ENCODE data around the gene KRT81.
A peak's percentile ranks its signal among the peaks of the same experiment; 100 is the strongest.
"Not testable (repeated sequence)": the region's sequence is repeated elsewhere in the genome, so short reads cannot be mapped to it uniquely, and the experiment has no call there.

KRT81 gene

DNA sequence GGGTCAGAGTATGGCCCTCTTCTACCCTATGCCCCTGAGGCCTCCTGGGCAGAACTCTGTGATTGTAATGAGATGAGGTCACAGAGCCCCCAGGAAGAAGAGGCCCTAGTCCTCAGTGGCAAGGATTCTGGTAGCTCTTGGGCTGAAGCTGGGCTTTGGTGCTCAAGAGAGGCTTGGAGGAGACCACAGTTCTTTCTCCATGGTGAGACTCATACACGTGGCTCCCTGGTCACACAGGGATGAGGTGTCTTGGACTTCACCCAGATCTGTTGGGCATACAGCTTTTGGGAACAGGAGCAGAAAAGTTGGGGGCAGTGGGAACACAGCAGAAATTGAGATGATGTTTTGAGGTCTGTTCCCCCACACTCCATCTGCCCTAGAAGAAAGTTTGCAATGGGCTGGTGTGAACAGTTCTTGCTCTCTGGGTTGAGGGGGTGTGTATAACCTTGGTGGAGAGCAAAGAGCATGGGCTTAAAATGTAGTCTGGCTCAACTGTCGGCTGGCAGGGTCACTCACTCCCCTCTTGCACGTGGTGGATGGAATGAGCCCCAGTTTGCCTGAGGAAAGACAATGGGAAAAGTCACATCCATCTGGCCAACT is 16.7 kb downstream of the KRT81 start, which contains the start of gene KRT86:
Gene KRT86, plus strand, starts transcription at position 125 of the 600 bp plus-strand sequence. CDS start 27,272 bp downstream, outside the sequence.
- DNase-seq (ENCODE audit: low read depth): no peak

DNA sequence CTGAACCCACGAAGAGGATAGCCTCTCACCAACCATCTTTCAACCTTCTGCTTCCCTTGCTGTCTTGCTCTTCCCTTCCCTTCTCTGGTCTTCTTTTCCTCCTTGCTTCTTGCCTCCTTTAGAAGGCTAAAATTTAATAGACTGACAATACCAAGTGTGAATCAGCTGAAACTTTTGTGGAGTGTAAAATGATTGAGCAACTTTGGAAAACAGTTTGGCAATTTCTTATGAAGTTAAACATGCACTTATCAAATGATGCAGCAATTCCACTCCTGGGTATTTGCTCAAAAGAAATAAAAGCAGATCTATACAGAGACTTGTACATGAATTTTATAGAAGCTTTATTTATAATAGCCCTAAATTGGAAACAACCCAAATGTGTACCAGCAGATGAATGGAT is 20.2 kb downstream of the KRT81 start:
- peak; percentile 46 for DNase-seq (ENCODE audit: low read depth)

GRCh38 chr12:52270541-52271070 is 20.7 kb downstream of the KRT81 start:
- no peak for DNase-seq (ENCODE audit: low read depth)

GRCh38 chr12:52268212-52268611 is 23.1 kb downstream of the KRT81 start:
- no peak for DNase-seq (ENCODE audit: low read depth)

GRCh38 chr12:52267699-52268098 is 23.6 kb downstream of the KRT81 start:
- DNase-seq (ENCODE audit: low read depth): no peak

DNA sequence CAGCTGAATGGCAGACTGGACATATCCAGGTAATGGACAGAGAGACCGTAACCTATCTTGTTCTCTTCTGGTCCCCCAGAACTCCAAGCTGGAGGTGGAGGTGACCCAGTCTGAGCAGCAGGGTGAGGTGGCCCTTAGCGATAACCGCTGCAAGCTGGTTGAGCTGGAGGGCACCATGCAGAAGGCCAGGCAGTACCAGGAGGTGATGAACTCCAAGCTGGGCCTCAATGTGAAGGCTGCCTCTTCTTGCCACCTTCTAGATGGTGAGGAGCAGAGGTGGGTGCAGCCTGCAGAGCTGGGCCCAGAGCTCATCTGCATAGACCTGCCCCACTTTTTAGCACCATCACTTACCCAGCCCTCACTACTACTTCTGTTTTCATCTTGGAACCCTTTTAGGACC is 24.1 kb downstream of the KRT81 start:
- no peak for DNase-seq (ENCODE audit: low read depth)

- no peak for DNase-seq (ENCODE audit: low read depth)
Observed at GRCh38 chr12:52266514-52266913, 24.8 kb downstream of the KRT81 start.

- DNase-seq (ENCODE audit: low read depth): no peak
Observed at GRCh38 chr12:52264435-52264825, 26.9 kb downstream of the KRT81 start.

- DNase-seq (ENCODE audit: low read depth): no peak
Observed at GRCh38 chr12:52263761-52264434, 27.4 kb downstream of the KRT81 start.

DNA sequence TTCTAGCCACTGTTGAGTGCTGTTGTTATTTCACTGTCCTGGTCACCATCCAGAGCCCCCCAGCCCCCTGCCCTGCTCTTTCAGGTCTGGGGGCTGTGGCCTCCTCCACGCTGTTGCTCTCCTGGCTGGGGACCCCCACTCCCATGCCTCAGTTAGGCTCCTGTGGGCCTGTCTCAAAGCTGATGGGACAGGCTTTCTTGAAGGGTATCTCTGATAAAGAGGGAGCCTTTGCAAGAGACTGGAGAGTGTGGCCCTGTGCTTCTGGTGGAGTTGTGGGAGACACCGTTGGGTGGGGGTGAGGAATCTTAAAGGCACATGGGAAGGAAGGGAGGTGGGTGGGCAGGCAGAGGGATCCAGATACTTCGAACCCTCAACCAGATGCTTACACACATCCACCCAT is 29.0 kb downstream of the KRT81 start:
- DNase-seq (ENCODE audit: low read depth): no peak

- no peak for DNase-seq (ENCODE audit: low read depth)
Observed at GRCh38 chr12:52261208-52261484, 30.2 kb downstream of the KRT81 start.

DNA sequence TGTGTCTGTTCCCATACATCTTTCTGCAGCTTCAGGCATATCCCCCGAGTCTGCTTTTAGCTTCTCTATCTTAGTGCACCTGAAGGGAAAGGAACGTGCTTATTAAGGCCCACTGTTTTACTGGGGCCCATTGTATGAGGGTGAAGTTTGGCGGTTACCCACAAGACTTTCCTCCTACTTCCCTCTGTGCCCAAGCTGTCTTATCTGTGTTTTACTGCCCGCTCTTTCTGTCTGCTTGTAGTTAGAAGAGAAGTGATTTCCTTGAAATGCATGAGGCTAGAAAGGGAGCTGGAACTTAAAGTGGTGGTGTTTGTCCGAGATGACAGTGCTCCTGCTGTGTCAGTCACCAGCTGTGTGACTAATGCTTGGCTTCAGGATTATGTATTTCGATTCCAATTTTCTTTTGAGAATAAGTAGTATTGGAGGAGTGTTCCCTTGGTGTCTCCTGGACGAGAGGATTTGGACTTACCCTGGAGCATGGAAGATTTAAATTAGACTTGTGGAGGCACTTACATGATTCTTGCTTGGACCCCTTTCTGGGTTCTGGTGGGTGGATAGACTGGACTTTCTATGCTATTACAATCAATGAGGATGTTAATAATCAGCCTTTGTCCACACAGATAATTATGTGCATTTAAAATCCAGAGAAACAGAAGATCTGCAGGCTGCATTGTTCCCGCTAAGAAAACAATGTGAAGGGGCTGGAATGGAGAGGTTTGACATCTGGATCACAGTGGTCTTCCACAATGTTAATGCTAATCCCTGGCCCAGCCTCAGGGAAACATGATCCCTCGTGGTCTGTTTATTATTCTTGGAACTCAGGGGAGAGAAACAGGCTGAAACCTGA is 30.8 kb downstream of the KRT81 start:
- DNase-seq (ENCODE audit: low read depth): peak; percentile 66

- DNase-seq (ENCODE audit: low read depth): no peak
Observed at GRCh38 chr12:52259657-52260243, 31.6 kb downstream of the KRT81 start.

GRCh38 chr12:52258335-52258901 is 32.9 kb downstream of the KRT81 start:
- DNase-seq (ENCODE audit: low read depth): peak; percentile 45

DNA sequence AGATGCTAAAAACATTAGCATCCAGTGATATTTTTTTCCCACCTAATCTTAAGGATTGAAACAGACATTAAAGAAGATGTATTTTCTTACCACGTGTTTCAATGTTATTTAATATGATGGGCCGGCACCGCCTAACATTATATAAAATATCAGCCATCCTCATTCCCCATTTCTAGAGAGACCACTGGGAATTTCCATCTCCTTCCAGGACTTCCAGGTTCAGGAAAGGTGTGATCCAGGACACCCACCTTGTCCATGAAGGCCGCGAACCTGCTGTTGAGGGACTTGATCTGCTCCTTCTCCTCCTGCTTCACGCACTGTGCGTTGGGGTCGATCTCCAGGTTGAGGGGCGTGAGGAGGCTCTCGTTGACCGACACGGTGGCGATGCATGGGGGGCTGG is 33.4 kb downstream of the KRT81 start:
- not testable (repeated sequence) for DNase-seq (ENCODE audit: low read depth)

GRCh38 chr12:52257074-52257551 is 34.2 kb downstream of the KRT81 start:
- no peak for DNase-seq (ENCODE audit: low read depth)

DNA sequence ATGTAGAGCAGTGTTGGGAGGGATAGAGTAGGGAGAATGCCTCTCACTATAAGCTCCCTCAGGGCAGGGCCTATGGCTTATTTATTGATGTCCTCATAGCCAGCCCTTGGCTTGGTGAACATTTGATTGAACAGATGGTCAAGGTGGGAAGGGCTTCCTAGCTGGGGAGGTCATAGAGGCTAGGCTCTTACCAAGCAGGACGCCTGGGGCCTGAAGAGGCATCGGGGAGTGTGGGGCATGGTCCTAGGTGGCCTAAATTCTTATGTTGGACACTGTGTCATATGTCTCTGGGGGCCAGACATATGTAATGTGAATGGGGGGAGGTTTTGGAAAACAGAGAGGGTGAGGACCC is 34.8 kb downstream of the KRT81 start:
- no peak for DNase-seq (ENCODE audit: low read depth)

- DNase-seq (ENCODE audit: low read depth): no peak
Observed at GRCh38 chr12:52255926-52256583, 35.3 kb downstream of the KRT81 start.

DNA sequence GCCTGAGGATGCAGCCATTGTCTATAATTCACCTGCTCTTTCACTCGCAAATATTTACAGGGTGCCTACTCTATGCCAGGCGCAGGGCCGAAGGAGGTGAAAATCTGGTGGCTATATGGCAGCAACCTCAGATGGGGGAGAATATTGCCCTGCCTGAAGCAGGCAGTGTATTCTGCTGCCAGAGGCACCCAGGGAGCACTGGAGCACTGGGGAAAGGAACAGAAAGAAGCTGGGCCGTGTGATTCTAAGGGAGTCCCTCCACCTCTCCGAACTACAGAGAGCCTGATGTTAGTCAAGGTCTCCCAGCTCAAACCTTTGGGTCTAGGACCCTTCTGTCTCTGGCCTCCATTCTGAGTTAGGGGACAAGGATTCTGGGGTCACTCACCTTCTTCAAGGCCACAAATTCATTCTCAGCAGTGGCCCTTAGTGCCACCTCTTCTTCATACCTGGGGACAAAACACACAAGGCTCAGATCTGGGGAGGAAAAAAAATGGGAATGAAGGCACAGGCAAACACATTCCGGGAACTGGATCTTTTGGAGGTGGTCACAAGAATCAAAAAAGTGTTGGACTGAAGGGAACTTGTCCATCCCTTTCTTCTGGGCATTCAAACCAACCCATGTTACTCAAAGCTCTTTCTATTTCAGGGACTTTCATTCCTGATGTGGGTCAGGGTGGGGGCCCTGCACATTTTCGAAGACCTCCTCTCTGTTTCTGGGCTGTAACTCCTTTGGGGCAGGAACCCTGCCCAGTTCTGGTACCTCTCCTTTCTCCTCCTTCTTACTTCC is 36.2 kb downstream of the KRT81 start:
- no peak for DNase-seq (ENCODE audit: low read depth)

- DNase-seq (ENCODE audit: low read depth): no peak
Observed at GRCh38 chr12:52254180-52254964, 37.0 kb downstream of the KRT81 start.
